Astrocyte (in vitro differentiated cells and primary cell): Measurements from ENCODE around the gene PARP8. TPM values are rescaled to one million over a fixed set of nuclear protein-coding genes. Genes with fewer than 3 reads are reported as not detected.
"Not testable (repeated sequence)": the region's sequence is repeated elsewhere in the genome, so short reads cannot be mapped to it uniquely, and the experiment has no call there.

Source experiments
- DNase-seq: peaks from one replicate; pipeline ENCODE4 v3.0.0-alpha.2; 2010; ENCODE audit warnings: low read depth
- FAIRE-seq: peaks from 2 replicates; lab custom pipeline; 2011; peaks lifted over from hg19 to GRCh38; lab: Jason Lieb, UNC
- H2AFZ ChIP-seq: 2 replicates; pipeline ENCODE4 v1.6.0; 2012; ENCODE audit warnings: low read depth, low read length, inconsistent platforms
- H3K27ac ChIP-seq: 2 replicates; pipeline ENCODE4 v1.5.1; 2011; ENCODE audit warnings: low read depth, low read length, inconsistent platforms
- H3K27me3 ChIP-seq: 2 replicates; pipeline ENCODE4 v1.6.0; 2011; ENCODE audit warnings: low read length, inconsistent platforms; ENCODE audit not compliant: insufficient read depth
- H3K36me3 ChIP-seq: 2 replicates; pipeline ENCODE4 v1.5.1; 2011; ENCODE audit warnings: low read length, inconsistent platforms; ENCODE audit not compliant: insufficient read depth
- H3K4me1 ChIP-seq: 2 replicates; pipeline ENCODE4 v1.5.1; 2011; ENCODE audit warnings: low read length, inconsistent platforms; ENCODE audit not compliant: insufficient read depth
- H3K4me2 ChIP-seq: 2 replicates; pipeline ENCODE4 v1.6.0; 2012; ENCODE audit warnings: low read length, inconsistent platforms
- H3K4me3 ChIP-seq: 2 replicates; pipeline ENCODE4 v1.5.1; 2011; ENCODE audit warnings: low read depth, mild to moderate bottlenecking, low read length, inconsistent platforms; ENCODE audit not compliant: insufficient read depth
- H3K79me2 ChIP-seq: 2 replicates; pipeline ENCODE4 v1.6.0; 2012; ENCODE audit warnings: mild to moderate bottlenecking, low read length, inconsistent platforms; ENCODE audit not compliant: insufficient read depth
- H3K9ac ChIP-seq: 2 replicates; pipeline ENCODE4 v1.6.0; 2012; ENCODE audit warnings: mild to moderate bottlenecking, low read length, inconsistent platforms
- H3K9me3 ChIP-seq: 2 replicates; pipeline ENCODE4 v1.5.1; 2012; ENCODE audit warnings: low read depth, mild to moderate bottlenecking, low read length, inconsistent platforms; ENCODE audit not compliant: insufficient read depth
- H4K20me1 ChIP-seq: 2 replicates; pipeline ENCODE4 v1.6.0; 2012; ENCODE audit warnings: low read length, inconsistent platforms; ENCODE audit not compliant: insufficient read depth
- H3K27ac Mint-ChIP-seq: one replicate; pipeline ENCODE4 v1.8.0; 2021; ENCODE audit warnings: mild to moderate bottlenecking, mixed read lengths; ENCODE audit not compliant: unreplicated experiment
- H3K27me3 Mint-ChIP-seq: one replicate; pipeline ENCODE4 v1.8.0; 2021; ENCODE audit warnings: low read depth, mixed read lengths; ENCODE audit not compliant: unreplicated experiment
- H3K36me3 Mint-ChIP-seq: one replicate; pipeline ENCODE4 v1.8.0; 2021; ENCODE audit warnings: low read depth, mixed read lengths; ENCODE audit not compliant: unreplicated experiment
- H3K4me1 Mint-ChIP-seq: one replicate; pipeline ENCODE4 v1.8.0; 2021; ENCODE audit warnings: low read depth, mixed read lengths; ENCODE audit not compliant: unreplicated experiment
- H3K4me3 Mint-ChIP-seq: one replicate; pipeline ENCODE4 v1.8.0; 2021; ENCODE audit warnings: mild to moderate bottlenecking, moderate library complexity, mixed read lengths; ENCODE audit not compliant: unreplicated experiment
- H3K9me3 Mint-ChIP-seq: one replicate; pipeline ENCODE4 v1.8.0; 2021; ENCODE audit warnings: mild to moderate bottlenecking, mixed read lengths; ENCODE audit not compliant: unreplicated experiment
- CTCF ChIP-seq: IDR thresholded peaks from 2 replicates; pipeline ENCODE4 v1.5.1; 2011; ENCODE audit warnings: low read depth, mild to moderate bottlenecking, inconsistent platforms, low read length, moderate library complexity; ENCODE audit not compliant: insufficient read depth
- EZH2 ChIP-seq: IDR thresholded peaks from 2 replicates; pipeline ENCODE4 v1.6.1; 2012; ENCODE audit warnings: mild to moderate bottlenecking, low read length, inconsistent platforms; ENCODE audit not compliant: insufficient read depth
- total RNA-seq: library from RNA; stranded (reverse); gene quantifications from 2 replicates; pipeline ENCODE4 v1.2.1, GENCODE V29; 2021

PARP8 gene
- total RNA-seq, 1 donor from 2014 or later, result 36.1 TPM

DNA sequence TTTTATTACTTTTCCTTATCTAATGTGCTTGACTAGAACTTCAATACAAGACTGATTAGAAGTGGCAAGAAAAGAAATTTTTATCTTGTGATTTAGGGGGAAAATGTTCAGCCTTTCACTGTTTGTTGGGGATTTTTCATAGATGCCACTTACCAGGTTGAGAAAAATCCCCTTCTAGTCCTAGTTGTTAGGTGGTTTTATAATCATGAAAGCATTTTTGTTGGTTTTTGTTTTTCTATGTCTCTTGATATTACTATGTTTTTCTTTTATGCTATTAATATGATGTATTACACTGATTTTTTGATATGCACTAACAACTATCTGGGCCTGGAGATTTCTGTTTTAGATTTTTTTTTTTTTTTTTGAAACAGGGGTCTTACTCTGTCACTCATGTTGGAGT lies 134.0 kb downstream of the PARP8 start:
- no peak overlapping the region for H3K9ac ChIP-seq
- no peaks in the 10 kb centered on the region for H3K36me3 ChIP-seq
- H3K27ac ChIP-seq, result no peak overlapping the region
- TF ChIP-seq EZH2 (no peak), CTCF (no peak)
- H3K79me2 ChIP-seq, result no peaks in the 10 kb centered on the region
- Mint-ChIP-seq H3K27ac (no peak overlapping the region), H3K4me1 (no peaks in the 10 kb centered on the region), H3K27me3 (no peaks in the 10 kb centered on the region), H3K4me3 (no peak overlapping the region), H3K9me3 (peaks cover 3% of the 10 kb centered on the region), H3K36me3 (peaks cover 12% of the 10 kb centered on the region)
- FAIRE-seq (no peak), DNase-seq (no peak)
- no peaks in the 10 kb centered on the region for H3K9me3 ChIP-seq
- no peak overlapping the region for H2AFZ ChIP-seq
- H3K4me2 ChIP-seq, result no peak overlapping the region
- no peaks in the 10 kb centered on the region for H4K20me1 ChIP-seq
- no peaks in the 10 kb centered on the region for H3K4me1 ChIP-seq
- no peaks in the 10 kb centered on the region for H3K27me3 ChIP-seq
- H3K4me3 ChIP-seq, result no peak overlapping the region

DNA sequence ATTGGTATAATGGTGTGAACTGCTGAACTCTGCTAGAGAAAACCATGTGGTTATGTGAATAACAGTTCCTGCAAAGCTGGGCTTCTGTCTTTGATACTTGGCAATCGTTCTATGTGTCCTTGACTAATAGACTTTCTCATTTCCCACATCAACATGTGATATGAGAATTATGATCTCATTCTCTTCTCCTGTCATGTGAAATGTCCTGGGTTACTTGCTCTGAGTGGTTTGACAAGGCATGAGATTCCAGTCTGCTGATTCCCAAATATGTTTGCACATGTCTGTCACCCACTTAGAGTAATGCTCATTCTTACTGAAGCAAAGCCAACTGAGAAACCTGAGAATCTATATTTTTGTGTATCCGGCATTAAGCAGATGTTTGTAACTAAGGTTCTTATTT lies 141.2 kb downstream of the PARP8 start:
- Histone ChIP-seq H3K27ac (no peak overlapping the region), H3K27me3 (no peaks in the 10 kb centered on the region), H3K36me3 (no peaks in the 10 kb centered on the region), H4K20me1 (no peaks in the 10 kb centered on the region), H3K4me1 (no peaks in the 10 kb centered on the region), H2AFZ (no peak overlapping the region), H3K9me3 (no peaks in the 10 kb centered on the region), H3K79me2 (no peaks in the 10 kb centered on the region), H3K4me2 (no peak overlapping the region), H3K4me3 (no peak overlapping the region), H3K9ac (no peak overlapping the region)
- H3K4me1 Mint-ChIP-seq, result peaks cover 10% of the 10 kb centered on the region
- TF ChIP-seq EZH2, result no peak
- no peak for TF ChIP-seq CTCF
- H3K9me3 Mint-ChIP-seq, result peaks cover 6% of the 10 kb centered on the region
- DNase-seq (peak; percentile 0), FAIRE-seq (no peak)
- no peaks in the 10 kb centered on the region for H3K27me3 Mint-ChIP-seq
- H3K4me3 Mint-ChIP-seq, result no peak overlapping the region
- peaks cover 12% of the 10 kb centered on the region for H3K36me3 Mint-ChIP-seq
- H3K27ac Mint-ChIP-seq, result no peak overlapping the region

DNA sequence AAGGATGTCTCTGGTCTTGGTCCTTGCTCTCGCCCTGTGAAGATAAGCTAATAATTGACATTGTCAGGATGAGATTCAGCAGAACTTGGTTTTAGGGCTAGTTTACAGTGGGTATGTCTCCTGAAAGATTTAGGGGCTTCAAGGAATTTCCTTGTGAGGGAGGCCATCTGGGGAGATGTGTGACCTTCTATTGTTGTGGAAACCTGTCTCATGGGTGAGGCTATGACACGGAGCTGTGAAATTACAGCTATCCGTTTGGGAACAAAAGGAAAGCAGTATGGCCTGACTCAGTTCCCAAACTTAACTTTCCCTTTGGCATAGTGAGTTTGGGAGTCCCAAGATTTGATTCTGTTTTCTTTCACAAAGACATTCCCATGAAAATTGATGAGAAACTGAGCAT lies 142.0 kb downstream of the PARP8 start:
- Histone ChIP-seq H2AFZ (no peak overlapping the region), H4K20me1 (no peaks in the 10 kb centered on the region), H3K4me1 (no peaks in the 10 kb centered on the region), H3K27me3 (no peaks in the 10 kb centered on the region), H3K27ac (no peak overlapping the region), H3K4me3 (no peak overlapping the region), H3K4me2 (no peak overlapping the region), H3K36me3 (no peaks in the 10 kb centered on the region), H3K79me2 (no peaks in the 10 kb centered on the region), H3K9ac (no peak overlapping the region), H3K9me3 (no peaks in the 10 kb centered on the region)
- TF ChIP-seq CTCF (no peak), EZH2 (no peak)
- no peak overlapping the region for H3K4me3 Mint-ChIP-seq
- H3K36me3 Mint-ChIP-seq, result peaks cover 5% of the 10 kb centered on the region
- FAIRE-seq (no peak), DNase-seq (no peak)
- H3K9me3 Mint-ChIP-seq, result peaks cover 3% of the 10 kb centered on the region
- no peak overlapping the region for H3K27ac Mint-ChIP-seq
- H3K4me1 Mint-ChIP-seq, result peaks cover 10% of the 10 kb centered on the region
- no peaks in the 10 kb centered on the region for H3K27me3 Mint-ChIP-seq

- not testable (repeated sequence) for H3K4me3 Mint-ChIP-seq, H4K20me1 ChIP-seq, FAIRE-seq, H3K27ac ChIP-seq, H3K27me3 Mint-ChIP-seq, H3K27me3 ChIP-seq, H3K27ac Mint-ChIP-seq, H3K4me3 ChIP-seq, H3K4me1 ChIP-seq, H3K9me3 ChIP-seq, H3K9ac ChIP-seq, H3K9me3 Mint-ChIP-seq, DNase-seq, H3K79me2 ChIP-seq, H3K4me2 ChIP-seq, H2AFZ ChIP-seq, H3K36me3 Mint-ChIP-seq, H3K36me3 ChIP-seq
- H3K4me1 Mint-ChIP-seq, result peaks cover 10% of the 10 kb centered on the region
Measured at GRCh38 chr5:50811746-50812145, 145.3 kb downstream of the PARP8 start.
